ENCODE data around the gene HIBADH. TPM values are rescaled to one million over a fixed set of nuclear protein-coding genes. Genes with fewer than 3 reads are reported as not detected.

HIBADH gene
- total and polyA plus RNA-seq, 2 experiments from 2014 or later: 62.5 to 83.8 TPM

DNA sequence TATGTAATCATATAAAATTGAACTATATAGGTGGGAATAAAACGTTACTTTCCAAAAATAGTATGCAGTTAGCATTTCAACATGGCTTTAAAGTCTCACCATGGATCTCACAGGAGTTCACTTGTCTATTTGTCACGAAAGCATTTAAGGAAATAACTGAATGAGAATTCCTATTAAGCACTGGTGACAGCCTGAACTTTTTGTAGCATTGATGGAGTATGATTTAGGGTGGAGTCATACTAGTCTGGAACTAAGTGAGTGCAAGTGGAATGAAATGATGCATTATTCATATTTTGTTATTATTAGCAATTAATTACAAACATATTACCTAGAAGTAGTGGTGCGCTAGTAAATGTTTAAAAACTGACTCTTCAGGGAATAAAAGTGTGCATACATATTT, 26.0 kb upstream of the HIBADH start:
- Histone ChIP-seq H3K9me3 (ENCODE audit: low read depth) (no peaks in the 10 kb centered on the region), H3K27ac (no peak overlapping the region), H3K4me1 (ENCODE audit: low read depth) (no peaks in the 10 kb centered on the region), H3K36me3 (no peaks in the 10 kb centered on the region), H3K27me3 (no peaks in the 10 kb centered on the region), H3K4me3 (no peak overlapping the region)
- TF ChIP-seq, protein P1, sequence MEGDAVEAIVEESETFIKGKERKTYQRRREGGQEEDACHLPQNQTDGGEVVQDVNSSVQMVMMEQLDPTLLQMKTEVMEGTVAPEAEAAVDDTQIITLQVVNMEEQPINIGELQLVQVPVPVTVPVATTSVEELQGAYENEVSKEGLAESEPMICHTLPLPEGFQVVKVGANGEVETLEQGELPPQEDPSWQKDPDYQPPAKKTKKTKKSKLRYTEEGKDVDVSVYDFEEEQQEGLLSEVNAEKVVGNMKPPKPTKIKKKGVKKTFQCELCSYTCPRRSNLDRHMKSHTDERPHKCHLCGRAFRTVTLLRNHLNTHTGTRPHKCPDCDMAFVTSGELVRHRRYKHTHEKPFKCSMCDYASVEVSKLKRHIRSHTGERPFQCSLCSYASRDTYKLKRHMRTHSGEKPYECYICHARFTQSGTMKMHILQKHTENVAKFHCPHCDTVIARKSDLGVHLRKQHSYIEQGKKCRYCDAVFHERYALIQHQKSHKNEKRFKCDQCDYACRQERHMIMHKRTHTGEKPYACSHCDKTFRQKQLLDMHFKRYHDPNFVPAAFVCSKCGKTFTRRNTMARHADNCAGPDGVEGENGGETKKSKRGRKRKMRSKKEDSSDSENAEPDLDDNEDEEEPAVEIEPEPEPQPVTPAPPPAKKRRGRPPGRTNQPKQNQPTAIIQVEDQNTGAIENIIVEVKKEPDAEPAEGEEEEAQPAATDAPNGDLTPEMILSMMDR (IDR thresholded peaks at IDR 0.05; ENCODE audit: low read depth, low read length): no peak
- DNase-seq (ENCODE audit: low read depth in 1 of 2, low spot score in 1 of 2): no peak

DNA sequence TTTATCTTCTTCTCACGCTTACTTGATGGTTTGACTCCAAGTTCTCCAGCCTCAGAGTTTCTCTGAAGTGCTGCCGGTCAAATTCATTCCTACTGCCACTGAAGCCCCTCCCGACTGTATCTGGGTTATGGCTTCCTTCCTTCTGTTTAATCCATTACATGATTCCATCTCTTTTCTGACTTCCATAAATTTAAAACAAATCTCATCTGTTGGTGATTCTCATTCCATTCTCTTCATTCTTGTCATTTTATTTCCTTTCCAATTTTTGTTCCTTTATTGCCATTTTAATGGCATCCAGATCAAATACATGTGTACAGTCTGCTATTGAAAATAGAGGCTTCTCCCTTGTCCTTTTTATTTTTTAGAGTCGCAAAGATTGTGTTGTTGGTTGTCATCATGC, 25.4 kb upstream of the HIBADH start:
- Histone ChIP-seq H3K27ac (no peak overlapping the region), H3K36me3 (no peaks in the 10 kb centered on the region), H3K4me3 (no peak overlapping the region), H3K27me3 (no peaks in the 10 kb centered on the region), H3K9me3 (ENCODE audit: low read depth) (no peaks in the 10 kb centered on the region), H3K4me1 (ENCODE audit: low read depth) (no peaks in the 10 kb centered on the region)
- DNase-seq (ENCODE audit: low read depth in 1 of 2, low spot score in 1 of 2): no peak
- TF ChIP-seq, protein P1 (IDR thresholded peaks at IDR 0.05; ENCODE audit: low read depth, low read length): no peak

DNA sequence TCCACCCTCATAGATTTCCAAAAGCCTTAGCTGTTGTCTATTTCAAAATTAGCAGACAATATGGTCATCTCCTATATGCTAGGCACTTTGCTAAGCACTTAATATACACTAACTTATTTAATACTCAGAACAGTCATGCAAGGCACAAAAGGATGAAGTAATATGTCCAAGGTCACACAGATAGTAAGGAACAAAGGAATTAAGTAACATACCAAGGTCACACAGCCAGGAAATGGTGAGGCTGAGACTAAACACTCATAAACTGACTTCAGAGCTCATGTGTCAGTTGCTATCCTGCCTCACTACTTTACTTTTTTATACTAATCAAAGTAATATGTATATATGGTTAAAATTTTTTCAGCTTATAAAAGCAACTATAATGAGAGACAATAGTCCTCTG, 23.6 kb upstream of the HIBADH start:
- Histone ChIP-seq H3K9me3 (ENCODE audit: low read depth) (no peaks in the 10 kb centered on the region), H3K4me1 (ENCODE audit: low read depth) (no peaks in the 10 kb centered on the region), H3K4me3 (no peak overlapping the region), H3K36me3 (no peaks in the 10 kb centered on the region), H3K27me3 (no peaks in the 10 kb centered on the region), H3K27ac (no peak overlapping the region)
- peak in 1 of 2 donors; percentile 36 for DNase-seq (ENCODE audit: low read depth in 1 of 2, low spot score in 1 of 2)
- TF ChIP-seq, protein P1 (IDR thresholded peaks at IDR 0.05; ENCODE audit: low read depth, low read length): no peak

DNA sequence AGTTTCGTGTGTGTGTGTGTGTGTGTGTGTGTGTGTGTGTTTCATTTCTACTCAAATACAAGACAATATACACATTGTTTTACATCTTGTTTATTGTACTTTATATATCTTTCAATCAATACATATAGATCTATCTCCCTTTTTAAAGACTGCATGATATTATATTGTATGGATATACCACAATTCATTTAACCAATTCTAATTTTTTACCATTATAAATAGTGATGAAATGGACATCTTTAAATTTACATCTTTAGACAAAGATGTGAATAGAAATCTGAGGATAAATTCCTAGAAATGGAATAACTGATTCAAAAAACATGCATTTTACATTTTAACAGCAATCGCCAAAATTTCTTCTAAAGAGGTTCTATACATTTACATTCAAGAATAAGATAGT, 23.2 kb upstream of the HIBADH start:
- DNase-seq (ENCODE audit: low read depth in 1 of 2, low spot score in 1 of 2): no peak
- no peaks in the 10 kb centered on the region for H3K36me3 ChIP-seq

DNA sequence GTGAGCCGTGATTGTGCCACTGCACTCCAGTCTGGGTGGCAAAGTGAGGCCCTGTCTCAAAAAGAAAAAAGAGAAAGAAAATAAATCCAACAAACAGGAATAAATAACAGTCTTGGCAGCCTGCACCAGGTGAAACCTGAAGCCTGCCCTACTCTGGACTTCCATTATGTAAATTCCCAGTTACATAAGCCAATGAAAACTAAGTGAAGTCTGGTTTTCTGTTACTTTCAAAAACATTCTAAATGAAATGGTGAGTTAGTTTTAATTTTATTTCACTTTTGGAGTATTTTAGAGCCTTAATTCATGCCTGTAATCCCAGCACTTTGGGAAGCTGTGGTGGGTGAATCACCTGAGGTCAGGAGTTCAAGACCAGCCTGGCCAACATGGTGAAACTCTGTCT, 22.5 kb upstream of the HIBADH start:
- DNase-seq (ENCODE audit: low read depth in 1 of 2, low spot score in 1 of 2): no peak
- Histone ChIP-seq H3K36me3 (no peaks in the 10 kb centered on the region), H3K4me1 (ENCODE audit: low read depth) (no peaks in the 10 kb centered on the region), H3K4me3 (no peak overlapping the region), H3K9me3 (ENCODE audit: low read depth) (no peaks in the 10 kb centered on the region), H3K27ac (no peak overlapping the region), H3K27me3 (no peaks in the 10 kb centered on the region)
- TF ChIP-seq, protein P1 (IDR thresholded peaks at IDR 0.05; ENCODE audit: low read depth, low read length): no peak

More for the DNA sequence above, 23.2 kb upstream of the HIBADH start:
- TF ChIP-seq, protein P1 (IDR thresholded peaks at IDR 0.05; ENCODE audit: low read depth, low read length): no peak
- no peaks in the 10 kb centered on the region for H3K4me1 ChIP-seq (ENCODE audit: low read depth)
- H3K27me3 ChIP-seq: no peaks in the 10 kb centered on the region
- no peak overlapping the region for H3K27ac ChIP-seq
- no peaks in the 10 kb centered on the region for H3K9me3 ChIP-seq (ENCODE audit: low read depth)
- H3K4me3 ChIP-seq: no peak overlapping the region

DNA sequence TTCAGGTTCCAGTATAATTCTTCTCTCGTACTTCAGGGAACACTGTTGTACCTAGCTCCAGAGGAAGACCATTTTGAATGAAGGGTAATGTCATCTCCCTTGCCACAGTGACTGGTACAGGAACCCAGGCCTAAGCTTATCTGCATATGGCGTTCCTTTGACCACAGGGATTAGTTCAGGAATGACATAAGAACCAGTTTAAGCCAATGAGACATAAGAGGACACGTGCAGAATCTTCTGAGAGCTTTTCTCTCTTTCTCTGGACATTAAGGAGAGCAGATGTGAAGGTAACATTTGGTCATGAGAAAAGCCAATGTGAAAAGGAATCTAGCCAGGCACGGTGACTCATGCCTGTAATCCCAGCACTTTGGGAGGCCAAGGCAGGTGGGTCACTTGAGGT, 21.8 kb upstream of the HIBADH start:
- no peaks in the 10 kb centered on the region for H3K9me3 ChIP-seq (ENCODE audit: low read depth)
- H3K27ac ChIP-seq: no peak overlapping the region
- no peaks in the 10 kb centered on the region for H3K4me1 ChIP-seq (ENCODE audit: low read depth)
- no peaks in the 10 kb centered on the region for H3K36me3 ChIP-seq
- H3K4me3 ChIP-seq: no peak overlapping the region
- DNase-seq (ENCODE audit: low read depth in 1 of 2, low spot score in 1 of 2): no peak
- H3K27me3 ChIP-seq: no peaks in the 10 kb centered on the region
- TF ChIP-seq, protein P1 (IDR thresholded peaks at IDR 0.05; ENCODE audit: low read depth, low read length): no peak
